ENCODE results near the gene AK9.
"Not testable (repeated sequence)": the region's sequence is repeated elsewhere in the genome, so short reads cannot be mapped to it uniquely, and the experiment has no call there.

DNA sequence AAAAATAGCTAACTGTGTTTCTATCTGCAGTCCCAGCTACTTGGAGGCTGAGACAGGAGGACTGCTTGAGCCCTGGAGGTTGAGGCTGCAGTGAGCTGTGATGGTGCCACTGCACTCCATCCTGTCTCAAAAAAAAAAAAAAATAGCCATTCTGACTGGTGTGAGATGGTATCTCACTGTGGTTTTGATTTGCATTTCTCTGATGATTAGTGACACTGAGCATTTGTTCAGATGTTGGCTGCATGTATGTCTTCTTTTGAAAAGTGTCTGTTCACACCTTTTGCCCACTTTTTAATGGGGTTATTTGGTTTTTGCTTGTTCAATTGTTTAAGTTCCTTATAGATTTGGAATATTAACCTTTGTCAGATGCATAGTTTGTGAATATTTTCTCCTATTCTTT lies 171.4 kb downstream of the AK9 start:
- TF ChIP-seq, protein P1, sequence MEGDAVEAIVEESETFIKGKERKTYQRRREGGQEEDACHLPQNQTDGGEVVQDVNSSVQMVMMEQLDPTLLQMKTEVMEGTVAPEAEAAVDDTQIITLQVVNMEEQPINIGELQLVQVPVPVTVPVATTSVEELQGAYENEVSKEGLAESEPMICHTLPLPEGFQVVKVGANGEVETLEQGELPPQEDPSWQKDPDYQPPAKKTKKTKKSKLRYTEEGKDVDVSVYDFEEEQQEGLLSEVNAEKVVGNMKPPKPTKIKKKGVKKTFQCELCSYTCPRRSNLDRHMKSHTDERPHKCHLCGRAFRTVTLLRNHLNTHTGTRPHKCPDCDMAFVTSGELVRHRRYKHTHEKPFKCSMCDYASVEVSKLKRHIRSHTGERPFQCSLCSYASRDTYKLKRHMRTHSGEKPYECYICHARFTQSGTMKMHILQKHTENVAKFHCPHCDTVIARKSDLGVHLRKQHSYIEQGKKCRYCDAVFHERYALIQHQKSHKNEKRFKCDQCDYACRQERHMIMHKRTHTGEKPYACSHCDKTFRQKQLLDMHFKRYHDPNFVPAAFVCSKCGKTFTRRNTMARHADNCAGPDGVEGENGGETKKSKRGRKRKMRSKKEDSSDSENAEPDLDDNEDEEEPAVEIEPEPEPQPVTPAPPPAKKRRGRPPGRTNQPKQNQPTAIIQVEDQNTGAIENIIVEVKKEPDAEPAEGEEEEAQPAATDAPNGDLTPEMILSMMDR (IDR thresholded peaks at IDR 0.05): not testable (repeated sequence)
- TF ChIP-seq EP300 (IDR thresholded peaks at IDR 0.05): not testable (repeated sequence)
